ENCODE data around the gene SLC39A7.
A peak's percentile ranks its signal among the peaks of the same experiment; 100 is the strongest.

The SLC39A7 gene

GRCh38 chr6:33243476-33243875 lies 42.8 kb downstream of the SLC39A7 start:
- DNase-seq, result no peak

DNA sequence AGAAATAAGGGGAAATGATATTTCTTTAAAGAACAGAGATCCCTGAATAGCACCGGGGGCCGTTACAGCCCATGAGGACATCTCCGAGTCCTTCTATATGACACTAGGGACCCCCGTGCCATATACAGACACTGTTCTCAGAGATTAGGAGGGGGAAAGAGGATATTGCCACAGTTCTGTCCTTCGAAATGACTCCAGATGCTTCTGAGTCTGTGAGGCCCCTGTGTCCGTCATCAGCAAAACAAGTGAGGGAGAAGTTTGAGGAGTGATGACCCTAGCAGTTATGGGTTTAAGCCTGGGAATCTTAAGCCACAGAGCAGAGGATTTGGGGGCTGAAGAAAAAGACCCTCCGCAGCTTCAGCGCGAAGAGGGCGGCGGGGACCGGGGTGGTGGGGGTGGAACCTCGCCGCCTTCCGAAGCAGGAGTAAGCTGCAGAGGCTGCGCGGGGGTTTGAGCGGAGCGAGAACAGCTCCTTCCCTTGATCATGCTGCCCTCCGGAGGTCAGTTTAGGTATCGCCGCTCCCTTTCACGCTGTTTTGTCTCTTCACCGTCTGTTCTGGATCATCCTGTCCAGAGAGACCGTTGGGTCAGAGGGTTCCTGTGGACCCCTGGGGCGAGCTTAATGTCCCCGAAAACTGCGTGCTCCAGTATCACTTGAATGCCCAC lies 47.4 kb downstream of the SLC39A7 start:
- DNase-seq, result peak; percentile 40

DNA sequence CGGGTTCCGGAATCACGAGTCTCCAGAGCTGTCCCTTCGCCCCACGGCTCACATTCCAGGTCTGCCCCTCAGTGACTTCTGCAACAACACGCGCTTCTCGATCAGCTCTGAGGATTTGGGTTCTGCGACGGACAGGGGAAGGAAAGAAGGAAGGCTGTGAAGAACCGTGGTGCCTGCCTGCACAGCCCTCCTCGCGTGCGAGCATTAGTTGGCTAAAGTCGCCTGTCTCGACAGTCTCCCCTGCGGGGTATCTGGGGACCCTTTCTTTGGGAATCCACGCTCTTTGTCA lies 47.9 kb downstream of the SLC39A7 start:
- DNase-seq, result no peak

- peak; percentile 97 for DNase-seq
Observed at GRCh38 chr6:33248932-33249731, 48.5 kb downstream of the SLC39A7 start.

GRCh38 chr6:33249732-33250630 lies 49.3 kb downstream of the SLC39A7 start:
- no peak for DNase-seq

GRCh38 chr6:33250731-33251130 lies 50.1 kb downstream of the SLC39A7 start:
- no peak for DNase-seq

- no peak for DNase-seq
Observed at GRCh38 chr6:33251395-33252012, 50.8 kb downstream of the SLC39A7 start.

DNA sequence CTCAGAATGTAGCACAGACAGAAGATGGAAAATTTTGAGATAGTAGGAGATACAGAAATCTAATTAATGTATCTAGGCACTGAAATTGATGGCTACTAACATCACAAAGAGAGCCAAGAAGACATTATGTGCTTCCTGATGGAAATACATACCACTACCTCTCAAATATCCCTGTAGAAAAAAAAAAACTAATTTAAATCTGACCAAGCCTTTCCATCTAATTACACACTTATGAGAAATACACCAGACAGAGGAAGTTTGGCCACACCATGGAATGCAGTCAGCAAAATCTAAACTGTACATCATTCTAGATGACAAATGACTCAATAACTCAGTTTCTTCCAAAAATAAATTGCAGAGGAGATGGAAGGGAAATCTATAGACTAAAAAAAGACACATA lies 52.1 kb downstream of the SLC39A7 start:
- no peak for DNase-seq
